Adrenal gland (tissue), 12 donors: ENCODE results near the gene SELENOM. TPM values are rescaled to one million over a fixed set of nuclear protein-coding genes. Genes with fewer than 3 reads are reported as not detected.

ENCODE experiments used
- DNase-seq, 7 donors: peaks; one replicate each; pipeline ENCODE4 v3.0.0-alpha.2; 2019 to 2020
- H3K27ac ChIP-seq, 5 donors: fragments of 200-600 bp; sonication (generic) in 4 of 5; 1 replicate in 3 of 5; 2 replicates in 2 of 5; pipeline versions ENCODE4 v1.5.1 to v1.8.0; 2016 to 2020; ENCODE audit warnings: mild to moderate bottlenecking in 1 of 5
- H3K27me3 ChIP-seq: fragments of 200-600 bp; 2 replicates; pipeline ENCODE4 v1.8.0; 2021
- H3K36me3 ChIP-seq, 2 donors: fragments of 200-600 bp; replicated peaks in 1 of 2; 1 replicate in 1 of 2; 2 replicates in 1 of 2; pipeline versions ENCODE4 v1.5.1 to v1.8.0; 2018 to 2022
- H3K4me1 ChIP-seq, 2 donors: fragments of 200-600 bp; replicated peaks in 1 of 2; 1 replicate in 1 of 2; 2 replicates in 1 of 2; pipeline versions ENCODE4 v1.5.1 to v1.8.0; 2018 to 2021
- H3K4me3 ChIP-seq, 4 donors: fragments of 200-600 bp; sonication (generic) in 3 of 4; one replicate each; pipeline ENCODE4 v1.5.1; 2016 to 2018
- H3K9me3 ChIP-seq, 3 donors: fragments of 200-600 bp; sonication (generic) in 1 of 3; replicated peaks in 1 of 3; 1 replicate in 2 of 3; 2 replicates in 1 of 3; pipeline versions ENCODE4 v1.5.1 to v1.8.0; 2016 to 2021
- CTCF ChIP-seq, 6 experiments: fragments of 450-650 bp in 4 of 6; fragments of 200-600 bp in 2 of 6; sonication (generic) in 1 of 6; IDR thresholded peaks; 1 replicate in 5 of 6; 2 replicates in 1 of 6; pipeline versions ENCODE4 v1.5.1 to v1.8.0; 2016 to 2021; ENCODE audit warnings: antibody characterized with exemption in 6 of 6, mild to moderate bottlenecking in 2 of 6, moderate library complexity in 1 of 6
- POLR2A ChIP-seq, 2 donors: fragments of 450-650 bp; IDR thresholded peaks; one replicate each; pipeline ENCODE4 v1.6.1; 2017; ENCODE audit warnings: antibody characterized with exemption in 2 of 2, mild to moderate bottlenecking in 2 of 2, moderate library complexity in 1 of 2
- WGBS, 4 donors: extraction: QIAGEN DNeasy Blood & Tissue Kit in 2 of 4; methylation state at CpG; one replicate each; pipeline versions ENCODE4 v1.1.5 to v1.1.7; 2013 to 2017; 5-methylcytosine and 5-hydroxymethylcytosine counted together
- intact Hi-C, 2 donors: fragments of 100-400 bp; cut with DNase I; formaldehyde crosslinking; loops; one replicate each; pipeline versions ENCODE4 v1.14.1 to v1.15.0; 2022 to 2023
- polyA plus RNA-seq, 3 donors: library from polyadenylated mRNA; stranded (reverse); fragments of 200-250 nt in 2 of 3; fragments of 350-450 nt in 1 of 3; fragmentation: Illumina TruSeq in 1 of 3; extraction: RNeasy Lipid Tissue Mini Kit (QIAGEN cat#74804) in 1 of 3; gene quantifications; one replicate each; pipeline ENCODE4 v1.2.3, GENCODE V29; 2013 to 2014
- total RNA-seq, 9 donors: library from RNA; depleted of rRNA in 4 of 9; stranded (reverse); fragments of >200 nt in 4 of 9; fragments of 120-200 nt in 1 of 9; fragmentation: NEBNext Ultra II Directional in 1 of 9; extraction: Animal tissue kit (Norgen Biotek cat#: 25700) in 1 of 9; gene quantifications; one replicate each; pipeline versions ENCODE4 v1.1.0 to v1.2.4, GENCODE V29; 2013 to 2023
- donor health status: healthy with polysubstance abuse.
- donor health status: Bipolar disorder and iron deficiency.
- donor health status: DM: yes; HTN: yes; CAD: no.
- donor health status: DM: no; HTN: no; CAD: no.
- donor health status: DM: no; HTN: no; CAD: no.
- donor health status: DM: yes; HTN: yes; CAD: no.

SELENOM gene
- total and polyA plus RNA-seq, 12 donors = 6.6 to 546 (median 121) TPM

GRCh38 chr22:31091106-31091975, 16.0 kb downstream of the SELENOM start:
- Histone ChIP-seq H3K4me3 (no peak overlapping the region), H3K9me3 (no peaks in the 10 kb centered on the region), H3K4me1 (no peaks in the 10 kb centered on the region), H3K36me3 (peaks cover 0 to 73% of the 10 kb centered on the region in 2 donors), H3K27ac (peak overlapping the region in 1 of 5 donors; percentile 21), H3K27me3 (no peaks in the 10 kb centered on the region)
- WGBS, 4 donors = 76 to 94% (median 84%) methylated on average over 8 to 29 of the region's 29 CpGs
- intact Hi-C loops = loop anchor here in 1 of 2 donors (5.0 kb wide), 1 partner anchor 56 kb away; no protein-coding TSS in a partner anchor
- TF ChIP-seq POLR2A (IDR thresholded peaks at IDR 0.05) (no peak), CTCF (IDR thresholded peaks at IDR 0.05) (no peak)
- peak in 1 of 7 donors; percentile 16 for DNase-seq

- 85 to 93% (median 87%) methylated on average over 12 to 15 of the region's 15 CpGs for WGBS, 4 donors
- H3K4me3 ChIP-seq = no peak overlapping the region
- H3K27me3 ChIP-seq = no peaks in the 10 kb centered on the region
- DNase-seq = peak in 1 of 7 donors; percentile 16
- TF ChIP-seq POLR2A (IDR thresholded peaks at IDR 0.05) (no peak), CTCF (IDR thresholded peaks at IDR 0.05) (no peak)
- H3K27ac ChIP-seq = peak overlapping the region in 1 of 5 donors; percentile 24
- H3K36me3 ChIP-seq = peaks cover 0 to 65% of the 10 kb centered on the region in 2 donors
- peaks cover 0 to 5% of the 10 kb centered on the region in 2 donors for H3K4me1 ChIP-seq
- intact Hi-C loops = loop anchor here in 1 of 2 donors (5.0 kb wide), 1 partner anchor 57 kb away; no protein-coding TSS in a partner anchor
- H3K9me3 ChIP-seq = no peaks in the 10 kb centered on the region
Measured at GRCh38 chr22:31090217-31091085, 16.9 kb downstream of the SELENOM start.

- Histone ChIP-seq H3K4me1 (peaks cover 0 to 10% of the 10 kb centered on the region in 2 donors), H3K4me3 (no peak overlapping the region), H3K27ac (peak overlapping the region in 1 of 5 donors; percentile 37), H3K9me3 (no peaks in the 10 kb centered on the region), H3K27me3 (no peaks in the 10 kb centered on the region), H3K36me3 (peaks cover 0 to 58% of the 10 kb centered on the region in 2 donors)
- 45 to 76% (median 66%) methylated on average over 1 to 9 of the region's 9 CpGs for WGBS, 4 donors
- peak; percentile 71 to 87 (median 82) for TF ChIP-seq CTCF (IDR thresholded peaks at IDR 0.05)
- TF ChIP-seq POLR2A (IDR thresholded peaks at IDR 0.05) = no peak
- intact Hi-C loops = loop anchor here (5.0 kb wide), 4 partner anchors 58 to 143 kb away; partner anchors contain the start of genes MORC2 (in 1 of the 2) and TUG1 (in 1 of the 2)
- DNase-seq = peak; percentile 51 to 74 (median 61)
Measured at GRCh38 chr22:31089160-31090100, 17.9 kb downstream of the SELENOM start.
